K562 (cell line): ENCODE data around the gene ZBTB14.

Experiments
- CREB3 ChIP-seq: fragments of 450-650 bp; conservative IDR thresholded peaks from 2 replicates; pipeline ENCODE4 v1.6.1; 2016; ENCODE audit warnings: missing genetic modification characterization, low read depth, mild to moderate bottlenecking, missing compliant biosample characterization, moderate library complexity
- CTCF ChIP-seq, 3 experiments: IDR thresholded peaks in 2 of 3; conservative IDR thresholded peaks in 1 of 3; 2 replicates each; pipeline ENCODE4 v1.5.1; 2011 to 2012; ENCODE audit warnings: low read length in 3 of 3, mild to moderate bottlenecking in 3 of 3, control low read depth in 2 of 3, improper control_type of control experiment in 1 of 3, inconsistent platforms in 1 of 3, low read depth in 1 of 3, mixed read lengths in 1 of 3, moderate library complexity in 1 of 3; ENCODE audit not compliant: insufficient read depth in 2 of 3
- EZH2 ChIP-seq: IDR thresholded peaks from 2 replicates; pipeline ENCODE4 v1.6.1; 2012; ENCODE audit warnings: low read depth, mild to moderate bottlenecking, inconsistent platforms, low read length, borderline replicate concordance
- NFYB ChIP-seq: IDR thresholded peaks from 2 replicates; pipeline ENCODE4 v1.6.1; 2011; ENCODE audit warnings: mild to moderate bottlenecking, moderate library complexity; ENCODE audit not compliant: insufficient read length; ENCODE audit errors: extremely low read depth
- PML ChIP-seq: IDR thresholded peaks from 2 replicates; pipeline ENCODE4 v1.6.1; 2012; ENCODE audit warnings: low read length, inconsistent platforms
- REST ChIP-seq, 2 experiments: fragments of 450-650 bp; formaldehyde crosslinking in 1 of 2; IDR thresholded peaks; 2 replicates each; pipeline versions ENCODE4 v1.4.0 to v1.6.1; 2014 to 2020; ENCODE audit warnings: mild to moderate bottlenecking in 2 of 2, borderline replicate concordance in 1 of 2, low read depth in 1 of 2
- SIRT6 ChIP-seq: IDR thresholded peaks from one replicate; pipeline ENCODE4 v1.6.1; 2012; ENCODE audit warnings: low read depth, mild to moderate bottlenecking, control low read depth, inconsistent platforms, low read length, moderate library complexity
- ZNF232 ChIP-seq: sonication (generic); formaldehyde crosslinking; IDR thresholded peaks from 2 replicates; pipeline ENCODE4 v1.8.0; 2022; ENCODE audit warnings: mild to moderate bottlenecking, missing genetic modification reagents
- TF ChIP-seq, protein P1 (sequence below): sonication (generic); formaldehyde crosslinking; IDR thresholded peaks from 2 replicates; pipeline ENCODE4 v1.9.0; 2022; ENCODE audit warnings: mild to moderate bottlenecking, missing genetic modification reagents

GRCh38 chr18:5253910-5254309 is 41.6 kb downstream of the ZBTB14 start:
- TF ChIP-seq, protein P1, sequence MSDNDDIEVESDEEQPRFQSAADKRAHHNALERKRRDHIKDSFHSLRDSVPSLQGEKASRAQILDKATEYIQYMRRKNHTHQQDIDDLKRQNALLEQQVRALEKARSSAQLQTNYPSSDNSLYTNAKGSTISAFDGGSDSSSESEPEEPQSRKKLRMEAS (CRISPR knock-in tag), result no peak
- TF ChIP-seq CREB3 (tag) (no peak), REST (IDR thresholded peaks at IDR 0.05; ENCODE audit: borderline replicate concordance) (no peak), REST (CRISPR knock-in tag; IDR thresholded peaks at IDR 0.05; ENCODE audit: low read depth) (no peak), NFYB (no peak), EZH2 (no peak), SIRT6 (no peak), PML (no peak), CTCF (IDR thresholded peaks at IDR 0.05 in 2 of 3, conservative IDR thresholded peaks at IDR 0.05 in 1 of 3; ENCODE audit: insufficient read depth in 2 of 3, low read depth in 1 of 3, low read length in 3 of 3) (no peak), ZNF232 (CRISPR knock-in tag) (no peak)
